Measurements from ENCODE around the gene STK32A.

GRCh38 chr5:147413266-147413665, 178.4 kb downstream of the STK32A start:
- TF ChIP-seq POLR2A (IDR thresholded peaks at IDR 0.05) (no peak), CTCF (IDR thresholded peaks at IDR 0.05) (no peak)

Data from uterus (tissue), 2 donors.